ENCODE measurements around the gene EIF4G3.

Gene EIF4G3

GRCh38 chr1:20988943-20989342 is 187.8 kb downstream of the EIF4G3 start:
- no peak for DNase-seq

GRCh38 chr1:20987831-20988825 is 188.6 kb downstream of the EIF4G3 start:
- DNase-seq, result no peak

DNA sequence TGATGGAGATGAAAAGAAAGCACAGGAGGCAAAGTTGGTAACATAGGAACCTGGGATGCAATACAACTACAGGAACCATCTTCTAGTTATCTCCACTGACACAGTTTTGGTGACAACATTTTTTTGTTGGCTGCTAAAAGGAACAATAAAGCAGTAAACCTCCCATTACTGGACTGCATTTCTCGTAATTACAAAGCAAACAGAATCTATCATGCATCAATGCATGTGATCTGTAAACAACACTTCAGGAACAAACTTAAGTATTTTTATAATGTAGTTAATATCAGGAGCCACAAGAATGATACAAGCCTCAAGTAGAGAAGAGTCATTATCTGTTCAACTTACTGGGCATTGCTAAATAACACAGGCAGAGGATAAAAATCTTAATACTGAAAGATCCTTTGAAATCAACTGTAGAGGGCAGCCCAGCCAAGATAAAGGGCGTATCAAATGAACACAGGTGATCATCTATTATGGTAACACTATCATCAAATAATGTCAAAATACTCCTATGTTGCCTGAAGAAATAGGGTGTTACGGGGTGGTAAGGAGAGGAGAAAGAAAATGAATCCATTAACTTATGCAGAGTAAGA is 193.3 kb downstream of the EIF4G3 start:
- DNase-seq, result no peak

GRCh38 chr1:20982316-20982715 is 194.4 kb downstream of the EIF4G3 start:
- no peak for DNase-seq

GRCh38 chr1:20981915-20982314 is 194.8 kb downstream of the EIF4G3 start:
- DNase-seq, result no peak

DNA sequence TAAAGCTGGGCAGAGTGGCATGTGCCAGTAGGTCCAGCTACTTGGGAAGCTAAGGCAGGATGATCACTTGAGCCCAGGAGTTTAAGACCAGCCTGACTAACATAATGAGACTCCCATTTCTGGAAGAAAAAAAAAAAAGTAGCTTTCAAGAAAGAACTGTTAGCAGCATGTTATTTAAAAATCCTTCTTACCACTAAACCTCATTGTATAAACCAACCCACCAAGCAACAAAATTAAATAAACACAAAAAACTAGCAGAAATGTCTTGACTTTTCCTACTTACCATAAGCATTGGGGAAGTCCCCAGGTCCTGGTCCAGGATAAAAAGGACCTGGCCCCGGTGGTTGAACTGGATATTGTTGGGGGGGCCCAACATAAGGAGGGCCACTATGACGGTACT is 196.6 kb downstream of the EIF4G3 start:
- no peak for DNase-seq

- no peak for DNase-seq
Observed at GRCh38 chr1:20978413-20978812, 198.3 kb downstream of the EIF4G3 start.

GRCh38 chr1:20975668-20976067 is 201.0 kb downstream of the EIF4G3 start:
- DNase-seq, result no peak

DNA sequence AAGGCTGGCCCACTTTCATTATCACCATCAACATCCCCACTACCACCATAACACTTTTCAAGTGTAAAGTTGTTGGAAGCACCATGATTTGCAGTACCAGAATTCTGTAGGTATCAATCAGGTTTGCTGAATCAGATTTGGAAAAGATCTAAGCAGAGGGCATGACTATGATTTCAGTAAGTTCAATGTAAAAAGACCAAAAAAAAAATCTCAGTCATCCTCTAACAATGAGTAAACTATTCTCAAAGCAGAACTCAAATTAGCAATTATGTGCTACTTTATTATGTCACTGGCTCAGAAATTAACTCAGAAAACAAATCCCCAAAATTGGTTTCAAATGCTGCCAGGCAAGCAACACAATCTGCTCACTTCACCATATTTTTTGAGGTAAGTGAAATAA is 201.7 kb downstream of the EIF4G3 start:
- no peak for DNase-seq

GRCh38 chr1:20974069-20974468 is 202.6 kb downstream of the EIF4G3 start:
- DNase-seq, result no peak

DNA sequence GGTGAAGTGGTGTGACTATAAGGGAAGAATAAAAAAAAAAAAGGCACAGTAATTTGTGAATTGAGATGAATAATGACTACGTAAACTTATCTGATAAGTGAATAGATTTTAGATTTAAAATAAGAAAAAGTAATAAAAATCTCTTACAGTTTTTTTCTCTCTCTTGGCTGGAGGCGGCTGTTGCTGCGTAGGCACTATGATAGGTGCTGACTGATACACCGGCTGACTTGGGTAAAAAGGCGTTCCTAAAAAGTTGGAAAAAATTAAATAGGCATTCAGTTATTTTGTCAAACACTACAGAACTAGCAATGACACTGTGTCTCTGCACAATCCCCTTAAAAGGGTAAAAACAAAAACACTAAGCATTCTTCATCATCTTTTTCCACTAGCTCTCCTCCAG is 203.8 kb downstream of the EIF4G3 start:
- no peak for DNase-seq

- DNase-seq, result no peak
Observed at GRCh38 chr1:20964540-20965484, 211.9 kb downstream of the EIF4G3 start.

DNA sequence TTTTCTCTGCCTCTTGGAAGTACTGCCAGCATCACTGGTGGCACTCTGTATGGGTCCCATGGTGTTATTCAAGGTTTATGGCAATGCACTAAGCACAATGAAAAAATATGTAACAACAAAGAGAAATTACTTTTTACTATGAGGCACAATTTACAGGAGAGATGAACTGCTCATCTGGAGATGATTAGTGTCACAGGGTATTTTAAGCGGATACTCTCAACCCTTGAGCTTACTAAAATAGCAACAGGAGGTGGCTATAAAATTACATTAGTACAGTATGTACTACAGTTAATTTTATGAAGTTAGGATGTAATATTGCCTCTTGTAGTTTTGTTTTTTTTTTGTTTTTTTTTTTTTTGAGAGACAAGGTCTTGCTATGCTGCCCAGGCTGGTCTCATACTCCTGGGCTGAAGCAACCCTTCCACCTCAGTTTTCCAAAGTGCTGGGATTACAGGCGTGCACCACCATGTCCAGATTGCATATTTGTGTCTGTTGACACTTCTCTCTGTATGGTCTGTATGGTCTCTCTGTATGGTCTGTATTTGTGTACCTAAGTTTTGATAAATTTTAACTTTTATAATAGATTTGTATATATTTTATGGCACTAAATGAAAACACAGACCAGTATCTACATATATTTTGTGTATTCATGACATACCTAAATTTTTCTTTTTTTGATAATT is 214.0 kb downstream of the EIF4G3 start:
- DNase-seq, result no peak

GRCh38 chr1:20958430-20958829 is 218.3 kb downstream of the EIF4G3 start:
- no peak for DNase-seq

- no peak for DNase-seq
Observed at GRCh38 chr1:20956272-20956671, 220.4 kb downstream of the EIF4G3 start.

- no peak for DNase-seq
Observed at GRCh38 chr1:20950679-20951078, 226.0 kb downstream of the EIF4G3 start.

- no peak for DNase-seq
Observed at GRCh38 chr1:20949871-20950590, 226.7 kb downstream of the EIF4G3 start.

- DNase-seq, result no peak
Observed at GRCh38 chr1:20948101-20948500, 228.6 kb downstream of the EIF4G3 start.

GRCh38 chr1:20947409-20947808 is 229.3 kb downstream of the EIF4G3 start:
- no peak for DNase-seq

GRCh38 chr1:20936621-20937020 is 240.1 kb downstream of the EIF4G3 start:
- DNase-seq, result no peak

DNA sequence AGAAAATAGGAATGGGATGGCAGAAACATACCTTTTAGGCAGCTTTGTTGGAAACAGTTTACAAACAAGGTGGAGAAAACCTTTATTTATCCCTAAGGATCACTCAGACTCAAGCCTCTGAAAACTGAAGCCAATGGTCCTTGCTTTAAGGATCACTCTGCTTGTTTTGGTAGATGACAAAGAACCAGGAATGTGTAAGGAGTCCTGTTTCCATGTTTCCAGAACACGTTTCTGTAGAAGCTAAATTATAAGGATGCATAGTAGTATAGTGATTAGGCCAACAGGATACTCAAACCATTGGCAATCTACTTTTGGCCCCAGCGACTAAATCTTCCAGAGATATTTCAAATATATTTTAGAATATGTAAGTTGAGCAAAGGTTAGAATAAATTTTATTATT is 240.5 kb downstream of the EIF4G3 start:
- DNase-seq, result no peak

DNA sequence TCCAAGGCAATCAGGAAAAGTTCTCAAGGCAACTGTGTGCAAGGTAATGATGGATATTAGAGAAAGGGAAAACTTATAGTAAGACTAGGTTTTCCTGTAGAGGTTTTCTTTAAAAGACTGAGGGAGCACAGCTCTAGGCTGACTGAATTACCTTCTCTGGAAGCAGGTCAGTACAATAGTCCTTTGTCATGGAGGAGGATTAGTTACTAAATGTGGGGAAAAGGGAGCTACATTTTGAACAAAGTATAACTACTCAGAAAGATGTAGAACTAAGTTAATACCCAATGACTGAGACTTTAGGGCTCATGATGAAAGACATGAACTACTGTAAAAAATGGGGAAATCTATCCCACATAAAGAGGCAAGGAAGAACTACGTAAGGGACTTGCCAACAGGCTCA is 241.0 kb downstream of the EIF4G3 start:
- no peak for DNase-seq

Data from activated T-cell treated with anti-CD3 and anti-CD28 coated beads, Interleukin-2, amount 50 U/mL, for 48 hours (primary cell).